HepG2 (cell line): ENCODE data around the gene SPTY2D1.
A peak's percentile ranks its signal among the peaks of the same experiment; 100 is the strongest.

Experiments
- CTCF ChIP-seq: sonication (generic); formaldehyde crosslinking; IDR thresholded peaks from 2 replicates; pipeline ENCODE4 v1.5.0; 2020; ENCODE audit warnings: mild to moderate bottlenecking, missing genetic modification reagents, moderate library complexity
- EP300 ChIP-seq, 3 experiments: sonication (generic) in 1 of 3; formaldehyde crosslinking in 1 of 3; IDR thresholded peaks; 2 replicates each; pipeline versions ENCODE4 v1.5.1 to v1.6.1; 2011 to 2020; ENCODE audit warnings: low read depth in 2 of 3, low read length in 2 of 3, borderline replicate concordance in 1 of 3, improper control_type of control experiment in 1 of 3, mild to moderate bottlenecking in 1 of 3, missing genetic modification reagents in 1 of 3, moderate library complexity in 1 of 3
- HDAC1 ChIP-seq: sonication (generic); formaldehyde crosslinking; IDR thresholded peaks from 2 replicates; pipeline ENCODE4 v1.5.1; 2020; ENCODE audit warnings: mild to moderate bottlenecking, missing genetic modification reagents
- JUN ChIP-seq: sonication (generic); formaldehyde crosslinking; IDR thresholded peaks from 2 replicates; pipeline ENCODE4 v1.4.0; 2020; ENCODE audit warnings: mild to moderate bottlenecking, missing genetic modification reagents
- MED13 ChIP-seq: sonication (generic); formaldehyde crosslinking; IDR thresholded peaks from 2 replicates; pipeline ENCODE4 v1.5.0; 2020; ENCODE audit warnings: missing genetic modification reagents
- MXI1 ChIP-seq: IDR thresholded peaks from 3 replicates; pipeline ENCODE4 v1.6.1; 2012; ENCODE audit warnings: low read depth, low read length, inconsistent platforms, borderline replicate concordance
- POLR2A ChIP-seq, 2 experiments: IDR thresholded peaks; 2 replicates each; pipeline ENCODE4 v1.6.1; 2011; ENCODE audit warnings: low read depth in 2 of 2, low read length in 2 of 2, mild to moderate bottlenecking in 1 of 2, moderate library complexity in 1 of 2; ENCODE audit not compliant: insufficient read depth in 1 of 2
- RAD21 ChIP-seq: fragments of 450-650 bp; formaldehyde crosslinking; IDR thresholded peaks from 2 replicates; pipeline ENCODE4 v1.5.0; 2020; ENCODE audit warnings: mild to moderate bottlenecking
- SMAD9 ChIP-seq: sonication (generic); formaldehyde crosslinking; IDR thresholded peaks from 2 replicates; pipeline ENCODE4 v1.5.1; 2020; ENCODE audit warnings: mild to moderate bottlenecking, missing genetic modification reagents
- TAF1 ChIP-seq: sonication (generic); formaldehyde crosslinking; IDR thresholded peaks from 2 replicates; pipeline ENCODE4 v1.4.0; 2020; ENCODE audit warnings: missing genetic modification reagents
- ZNF235 ChIP-seq: sonication (generic); formaldehyde crosslinking; IDR thresholded peaks from 2 replicates; pipeline ENCODE4 v1.8.1; 2023; ENCODE audit warnings: mild to moderate bottlenecking, missing genetic modification reagents, borderline replicate concordance

- TF ChIP-seq CTCF (CRISPR knock-in tag) (0 out of 2 replicates have a peak, but pooled peaks have one; percentile 11), POLR2A (IDR thresholded peaks at IDR 0.05; ENCODE audit: insufficient read depth in 1 of 2, low read depth in 2 of 2, low read length in 2 of 2) (peak; percentile 94), SMAD9 (CRISPR knock-in tag) (no peak; the same call in 1 of the 2 replicates), EP300 (IDR thresholded peaks at IDR 0.05; ENCODE audit: low read depth in 2 of 2, low read length in 2 of 2) (peak in 1 of 2 experiments; percentile 40; a peak in 1 of 4 replicates), EP300 (CRISPR knock-in tag; IDR thresholded peaks at IDR 0.05; ENCODE audit: borderline replicate concordance) (no peak), ZNF235 (CRISPR knock-in tag) (peak; percentile 78; the same call in 1 of the 2 replicates), MED13 (CRISPR knock-in tag) (no peak), HDAC1 (CRISPR knock-in tag) (peak; percentile 94), RAD21 (CRISPR knock-in tag) (no peak; the same call in 1 of the 2 replicates), TAF1 (CRISPR knock-in tag) (peak; percentile 83), JUN (no peak), MXI1 (peak; percentile 76; the same call in 1 of the 3 replicates)
Measured at GRCh38 chr11:18634140-18635032, at the start of gene SPTY2D1.
